GM19468 (cell line): ENCODE measurements around the gene ADAM10.

ENCODE experiments used
- ATAC-seq: cut with Tn5 transposase; IDR thresholded peaks from one replicate; pipeline ENCODE4 v1.9.1; 2021; ENCODE audit warnings: mild to moderate bottlenecking, moderate library complexity, moderate number of reproducible peaks; ENCODE audit not compliant: unreplicated experiment; ENCODE audit errors: extremely low read depth

ADAM10 gene

DNA sequence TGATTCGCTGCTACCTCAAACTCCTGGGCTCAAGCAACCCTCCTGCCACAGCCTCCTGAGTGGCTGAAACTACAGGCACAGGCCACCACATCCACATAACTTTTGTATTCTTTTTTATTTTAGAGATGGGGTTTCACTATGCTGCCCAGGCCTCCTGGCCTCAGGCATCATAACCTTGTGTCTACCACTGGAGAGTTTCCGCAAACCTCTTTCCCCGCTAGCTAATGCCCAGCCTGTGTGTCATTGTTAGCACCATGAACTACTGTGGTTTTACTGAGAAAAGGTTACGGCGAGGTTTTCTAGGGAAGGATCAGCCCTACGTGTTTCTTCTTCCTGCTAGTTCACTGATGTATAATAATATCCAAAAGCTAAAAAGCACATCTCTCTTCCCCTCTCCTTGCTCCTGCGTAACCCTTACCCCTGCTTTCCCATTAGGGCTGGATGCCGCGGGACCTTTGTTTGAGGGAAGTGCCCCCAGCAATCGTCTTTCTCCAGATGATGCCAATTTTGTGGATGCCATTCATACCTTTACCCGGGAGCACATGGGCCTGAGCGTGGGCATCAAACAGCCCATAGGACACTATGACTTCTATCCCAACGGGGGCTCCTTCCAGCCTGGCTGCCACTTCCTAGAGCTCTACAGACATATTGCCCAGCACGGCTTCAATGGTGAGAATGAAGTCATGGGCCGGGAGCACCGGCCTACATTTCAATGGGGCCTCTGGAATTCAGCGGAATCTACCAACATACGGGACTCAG is 204.0 kb downstream of the ADAM10 start:
- no peak for ATAC-seq

DNA sequence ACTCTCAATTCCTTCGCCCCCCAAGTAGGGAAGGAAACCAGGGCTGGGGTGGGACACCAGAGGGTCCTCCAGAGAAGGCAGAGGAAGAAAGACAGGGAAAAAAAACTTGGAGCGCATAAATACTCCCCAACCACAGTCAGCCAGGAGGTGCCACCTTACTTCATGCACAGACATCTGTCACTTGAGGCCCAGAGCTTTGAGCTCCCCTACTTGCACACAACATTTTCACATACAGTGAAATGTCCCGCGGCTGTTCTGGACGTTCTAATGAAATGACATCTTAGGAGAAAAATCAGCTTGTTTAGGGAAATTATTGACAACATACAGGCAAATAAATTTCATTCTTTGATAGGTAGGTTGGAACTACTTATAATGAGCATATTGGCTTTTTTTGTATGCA is 204.8 kb downstream of the ADAM10 start:
- ATAC-seq: no peak

DNA sequence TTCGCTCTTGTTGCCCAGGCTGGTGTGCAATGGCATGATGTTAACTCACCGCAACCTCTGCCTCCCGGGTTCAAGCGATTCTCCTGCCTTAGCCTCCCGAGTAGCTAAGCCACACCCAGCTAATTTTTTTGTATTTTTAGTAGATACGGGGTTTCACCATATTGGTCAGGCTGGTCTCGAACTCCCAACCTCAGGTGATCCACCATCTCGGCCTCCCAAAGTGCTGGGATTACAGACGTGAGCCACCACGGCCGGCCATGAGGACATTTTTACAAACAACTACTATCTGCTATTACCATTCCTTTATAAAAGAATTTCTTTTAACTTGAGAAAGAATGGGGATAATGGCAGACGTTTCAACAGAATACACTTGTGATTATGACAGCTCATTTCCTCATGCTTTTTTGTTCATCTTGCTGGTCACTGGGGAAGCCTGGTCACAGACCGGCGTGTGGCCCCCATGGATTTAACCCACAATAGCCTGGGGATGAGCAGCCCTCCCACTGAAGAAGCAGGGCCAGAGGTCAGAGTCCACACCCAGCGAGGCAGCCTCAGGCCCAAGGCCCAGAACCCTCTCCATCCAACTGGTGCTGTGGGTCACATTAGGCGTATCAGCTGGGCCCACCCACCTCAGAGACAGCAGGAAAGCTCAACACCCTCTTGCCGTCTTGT is 205.7 kb downstream of the ADAM10 start:
- ATAC-seq: no peak

DNA sequence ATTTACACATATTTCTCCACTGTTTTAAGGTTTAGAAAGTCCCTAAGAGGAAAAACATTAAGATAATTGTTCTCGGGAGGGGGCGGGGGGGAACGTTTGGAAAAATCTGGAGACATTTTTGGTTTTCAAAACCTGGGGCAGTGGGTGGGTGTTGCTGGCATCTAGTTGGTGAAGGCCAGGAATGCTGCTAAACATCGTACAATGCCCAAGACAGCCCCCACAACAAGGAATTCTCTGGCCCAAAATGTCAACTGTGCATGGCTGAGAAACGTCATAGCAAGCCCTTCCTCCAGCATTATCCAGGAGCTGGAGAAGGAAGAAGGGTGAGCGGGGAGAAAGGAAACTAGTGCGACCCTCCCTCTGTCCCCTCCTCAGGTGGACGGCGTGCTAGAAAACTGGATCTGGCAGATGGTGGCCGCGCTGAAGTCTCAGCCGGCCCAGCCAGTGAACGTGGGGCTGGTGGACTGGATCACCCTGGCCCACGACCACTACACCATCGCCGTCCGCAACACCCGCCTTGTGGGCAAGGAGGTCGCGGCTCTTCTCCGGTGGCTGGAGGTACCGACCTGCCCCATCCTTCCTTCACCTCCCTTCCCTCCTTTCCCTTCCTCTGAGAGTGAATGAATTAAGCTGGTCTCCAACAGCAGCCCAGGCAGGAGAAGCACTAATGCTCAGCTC is 208.0 kb downstream of the ADAM10 start:
- no peak for ATAC-seq

DNA sequence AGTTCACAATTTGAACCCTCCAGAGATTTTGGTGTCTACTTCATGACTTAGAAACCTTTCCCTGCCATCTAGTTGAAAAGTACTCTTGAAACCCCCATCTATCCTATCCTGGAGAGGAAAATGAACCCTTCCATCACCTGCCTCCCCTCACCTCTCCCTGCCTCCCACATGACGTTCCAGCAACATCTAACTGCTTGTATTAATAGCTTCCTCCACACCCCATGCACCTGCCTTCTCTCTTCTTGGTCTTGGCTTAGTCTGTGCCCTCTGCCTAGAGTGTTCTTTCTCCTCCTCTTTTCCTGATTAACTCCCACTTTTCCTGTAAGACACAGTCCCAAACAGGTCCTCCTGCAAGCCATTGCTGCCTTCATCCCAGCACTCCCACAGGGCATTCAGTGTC is 210.0 kb downstream of the ADAM10 start:
- no peak for ATAC-seq

DNA sequence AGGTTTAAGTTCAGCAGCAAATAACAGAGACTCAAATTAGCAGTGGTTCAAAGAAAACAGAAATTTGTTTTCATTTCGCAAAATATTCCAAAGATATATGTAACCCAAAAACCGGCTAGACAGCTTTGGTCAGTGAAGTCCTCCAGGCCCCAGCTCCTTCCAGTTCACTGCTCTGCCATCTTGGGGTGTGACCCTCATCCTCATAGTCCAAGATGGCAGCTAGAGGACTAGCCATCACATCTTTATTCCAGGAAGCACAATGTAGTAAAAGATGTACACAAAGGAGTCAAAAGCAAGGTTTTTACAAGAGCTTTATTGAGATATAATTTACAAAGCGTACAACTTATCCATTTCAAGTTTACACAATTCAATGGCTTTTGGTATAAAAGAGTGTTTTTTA is 210.6 kb downstream of the ADAM10 start:
- no peak for ATAC-seq
